ENCODE data around the gene ATAD3C. TPM values are rescaled to one million over a fixed set of nuclear protein-coding genes. Genes with fewer than 3 reads are reported as not detected.
"Not testable (repeated sequence)": the region's sequence is repeated elsewhere in the genome, so short reads cannot be mapped to it uniquely, and the experiment has no call there.

The ATAD3C gene
- total RNA-seq, 2 donors from 2014 or later, result 0.17 to 1.7 TPM

GRCh38 chr1:1512425-1512824 lies 62.9 kb downstream of the ATAD3C start:
- H3K9me3 Mint-ChIP-seq; H3K36me3 Mint-ChIP-seq; H3K27me3 Mint-ChIP-seq; DNase-seq (ENCODE audit: low spot score): not testable (repeated sequence)
- peak overlapping the region in 1 of 2 donors; percentile 94 for H3K27ac Mint-ChIP-seq
- H3K4me3 Mint-ChIP-seq, result peak overlapping the region; percentile 69
- H3K4me1 Mint-ChIP-seq (ENCODE audit: low read depth in 2 of 2), result peaks cover 8 to 15% of the 10 kb centered on the region in 2 donors
- peak; percentile 7 to 39 for ATAC-seq

GRCh38 chr1:1513675-1514074 lies 64.2 kb downstream of the ATAD3C start:
- not testable (repeated sequence) for H3K27ac Mint-ChIP-seq; H3K36me3 Mint-ChIP-seq; H3K9me3 Mint-ChIP-seq; H3K27me3 Mint-ChIP-seq; DNase-seq (ENCODE audit: low spot score); ATAC-seq
- peak overlapping the region; percentile 74 for H3K4me3 Mint-ChIP-seq
- H3K4me1 Mint-ChIP-seq (ENCODE audit: low read depth in 2 of 2), result peaks cover 8 to 13% of the 10 kb centered on the region in 2 donors

GRCh38 chr1:1514376-1514775 lies 64.9 kb downstream of the ATAD3C start:
- not testable (repeated sequence) for ATAC-seq; H3K4me3 Mint-ChIP-seq; DNase-seq (ENCODE audit: low spot score); H3K27ac Mint-ChIP-seq; H3K9me3 Mint-ChIP-seq; H3K36me3 Mint-ChIP-seq; H3K27me3 Mint-ChIP-seq
- peaks cover 8 to 13% of the 10 kb centered on the region in 2 donors for H3K4me1 Mint-ChIP-seq (ENCODE audit: low read depth in 2 of 2)

GRCh38 chr1:1516923-1517322 lies 67.4 kb downstream of the ATAD3C start:
- not testable (repeated sequence) for H3K36me3 Mint-ChIP-seq; H3K4me1 Mint-ChIP-seq (ENCODE audit: low read depth in 2 of 2); H3K4me3 Mint-ChIP-seq; H3K9me3 Mint-ChIP-seq; H3K27me3 Mint-ChIP-seq; DNase-seq (ENCODE audit: low spot score); ATAC-seq; H3K27ac Mint-ChIP-seq

- no peak overlapping the region for H3K4me3 Mint-ChIP-seq
- H3K27me3 Mint-ChIP-seq, result no peaks in the 10 kb centered on the region
- H3K36me3 Mint-ChIP-seq, result no peaks in the 10 kb centered on the region
- H3K27ac Mint-ChIP-seq, result no peak overlapping the region
- ATAC-seq, result peak in 1 of 2 donors; percentile 5
- no peak for DNase-seq (ENCODE audit: low spot score)
- H3K4me1 Mint-ChIP-seq (ENCODE audit: low read depth in 2 of 2), result peaks cover 0 to 5% of the 10 kb centered on the region in 2 donors
- H3K9me3 Mint-ChIP-seq, result no peaks in the 10 kb centered on the region
Observed at GRCh38 chr1:1517973-1518620, 68.6 kb downstream of the ATAD3C start.

- ATAC-seq; DNase-seq (ENCODE audit: low spot score); H3K4me3 Mint-ChIP-seq; H3K27ac Mint-ChIP-seq; H3K9me3 Mint-ChIP-seq; H3K4me1 Mint-ChIP-seq (ENCODE audit: low read depth in 2 of 2); H3K27me3 Mint-ChIP-seq; H3K36me3 Mint-ChIP-seq: not testable (repeated sequence)
Observed at GRCh38 chr1:1518621-1519007, 69.1 kb downstream of the ATAD3C start.

Other genes with a start within 250 kb of the ATAD3C start
- 100 to 1,000 TPM; 295 to 591 TPM for gene TNFRSF18, start 243.1 kb upstream of the ATAD3C start, total RNA-seq
- gene TNFRSF4, start 235.5 kb upstream of the ATAD3C start, total RNA-seq, result 100 to 1,000 TPM in 1 of 2 donors, 10 to 100 TPM in 1; 56.8 to 305 TPM
- gene SDF4, start 217.7 kb upstream of the ATAD3C start, total RNA-seq, result 100 to 1,000 TPM; 243 to 251 TPM
- 10 to 100 TPM; 23.8 to 28.1 TPM for gene B3GALT6, start 217.5 kb upstream of the ATAD3C start, total RNA-seq
- 1 to 10 TPM; 5.2 to 5.6 TPM for gene C1QTNF12, start 203.0 kb upstream of the ATAD3C start, total RNA-seq
- gene UBE2J2, start 175.8 kb upstream of the ATAD3C start, total RNA-seq, result 100 to 1,000 TPM in 1 of 2 donors, 10 to 100 TPM in 1; 70.6 to 119 TPM
- 1 to 10 TPM; 1.5 to 3.2 TPM for gene SCNN1D, start 169.3 kb upstream of the ATAD3C start, total RNA-seq
- gene ACAP3, start 141.8 kb upstream of the ATAD3C start, total RNA-seq, result 10 to 100 TPM; 32.5 to 60.5 TPM
- gene PUSL1, start 141.1 kb upstream of the ATAD3C start, total RNA-seq, result 10 to 100 TPM; 19.2 to 39.0 TPM
- 100 to 1,000 TPM; 122 to 204 TPM for gene INTS11, start 125.0 kb upstream of the ATAD3C start, total RNA-seq
- 10 to 100 TPM; 15.7 to 20.1 TPM for gene CPTP, start 124.9 kb upstream of the ATAD3C start, total RNA-seq
- gene TAS1R3, start 118.4 kb upstream of the ATAD3C start, total RNA-seq, result under 1 TPM; 0.81 to 0.89 TPM
- 10 to 100 TPM; 29.4 to 66.5 TPM for gene DVL1, start 100.3 kb upstream of the ATAD3C start, total RNA-seq
- not detected for gene MXRA8, start 91.1 kb upstream of the ATAD3C start, total RNA-seq
- gene AURKAIP1, start 74.5 kb upstream of the ATAD3C start, total RNA-seq, result 100 to 1,000 TPM; 106 to 216 TPM
- gene CCNL2, start 50.4 kb upstream of the ATAD3C start, total RNA-seq, result 100 to 1,000 TPM; 124 to 196 TPM
- gene MRPL20, start 42.4 kb upstream of the ATAD3C start, total RNA-seq, result 100 to 1,000 TPM; 138 to 175 TPM
- gene ANKRD65, start 28.4 kb upstream of the ATAD3C start, total RNA-seq, result not detected
- 1 to 10 TPM; 1.3 to 7.7 TPM for gene VWA1, start 14.0 kb upstream of the ATAD3C start, total RNA-seq
- 100 to 1,000 TPM in 1 of 2 donors, 10 to 100 TPM in 1; 56.6 to 126 TPM for gene ATAD3B, start 22.1 kb downstream of the ATAD3C start, total RNA-seq
- 100 to 1,000 TPM in 1 of 2 donors, 10 to 100 TPM in 1; 52.7 to 126 TPM for gene ATAD3A, start 62.5 kb downstream of the ATAD3C start, total RNA-seq
- gene TMEM240, start 90.9 kb downstream of the ATAD3C start, total RNA-seq, result 1 to 10 TPM in 1 of 2 donors, not detected in 1; 1.6 TPM
- 100 to 1,000 TPM in 1 of 2 donors, 10 to 100 TPM in 1; 97.6 to 146 TPM for gene SSU72, start 125.2 kb downstream of the ATAD3C start, total RNA-seq
- gene FNDC10, start 150.4 kb downstream of the ATAD3C start, total RNA-seq, result 1 to 10 TPM in 1 of 2 donors, under 1 TPM in 1; 0.81 to 2.4 TPM
- 10 to 100 TPM; 29.3 to 43.5 TPM for gene MIB2, start 165.8 kb downstream of the ATAD3C start, total RNA-seq
- 1 to 10 TPM; 4.9 to 6.1 TPM for gene MMP23B, start 182.5 kb downstream of the ATAD3C start, total RNA-seq
- 10 to 100 TPM; 37.2 to 51.7 TPM for gene CDK11B, start 209.3 kb downstream of the ATAD3C start, total RNA-seq
- gene SLC35E2B, start 243.1 kb downstream of the ATAD3C start, total RNA-seq, result 10 to 100 TPM; 32.8 to 34.6 TPM

All from natural killer cell treated with Interleukin-12 subunit alpha and Interleukin-12 subunit beta and Interleukin-15 and Interleukin-18, amount 100 ng/mL, for 72 hours (primary cell).